Measurements from ENCODE around the gene BBX. TPM values are rescaled to one million over a fixed set of nuclear protein-coding genes. Genes with fewer than 3 reads are reported as not detected.

Gene BBX
- total RNA-seq, 1 experiment from 2014 or later, result 66.8 TPM

DNA sequence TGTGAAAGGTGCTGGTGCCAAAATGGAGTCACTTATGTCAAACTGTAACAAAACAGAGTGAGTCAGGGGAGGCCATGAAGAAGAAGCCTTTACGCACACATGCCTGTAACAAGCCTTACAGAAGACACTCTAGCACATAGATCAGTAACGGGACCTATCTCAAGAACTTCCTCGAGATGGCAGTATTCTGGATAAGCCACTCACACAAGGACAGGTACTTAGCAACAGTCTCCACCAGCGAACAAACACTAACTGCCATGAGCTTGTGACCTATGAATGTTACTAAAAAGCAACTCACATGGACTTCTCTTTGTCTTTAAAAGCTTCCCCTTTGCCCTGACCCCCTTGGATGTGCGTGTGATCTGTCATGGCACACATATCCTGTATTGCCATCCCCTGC, 332.9 kb downstream of the BBX start:
- ATAC-seq, result peak; percentile 93
- ChIA-PET CTCF (interaction anchor here (0.5 to 1.0 kb wide), 2 partner anchors 72 to 562 kb away, joined by 4 to 6 read pairs; no protein-coding TSS in a partner anchor), POLR2A (ENCODE audit: unreplicated experiment) (no interaction called here)
- Histone ChIP-seq H3K36me3 (ENCODE audit: low read depth, low read length) (no peaks in the 10 kb centered on the region), H4K20me1 (ENCODE audit: low read length) (no peaks in the 10 kb centered on the region), H3K27ac (ENCODE audit: low read length) (no peak overlapping the region), H3K4me2 (ENCODE audit: low read length) (no peak overlapping the region), H2AFZ (ENCODE audit: low read length) (no peak overlapping the region), H3K4me3 (ENCODE audit: low read length) (no peak overlapping the region), H3K27me3 (ENCODE audit: low read length) (no peaks in the 10 kb centered on the region), H3K9ac (ENCODE audit: low read length) (no peak overlapping the region), H3K79me2 (ENCODE audit: low read length) (no peaks in the 10 kb centered on the region), H3K9me3 (ENCODE audit: low read length) (no peaks in the 10 kb centered on the region), H3K9me2 (replicated peaks; ENCODE audit: low read length) (no peaks in the 10 kb centered on the region), H3K4me1 (ENCODE audit: insufficient read depth, low read length) (no peaks in the 10 kb centered on the region), H3F3A (ENCODE audit: low read length, unreplicated experiment) (no peaks in the 10 kb centered on the region)
- intact Hi-C loops (cut with micrococcal nuclease), result loop anchor here (1.0 kb wide), 1 partner anchor 72 kb away; no protein-coding TSS in a partner anchor
- BruUV-seq (replicated peaks), result no TSS peak
- DNase-seq, result peak; percentile 64
- no peak for TF ChIP-seq EZH2phosphoT487 (IDR thresholded peaks at IDR 0.05; ENCODE audit: borderline replicate concordance, low read length)
- TF ChIP-seq, protein P1, sequence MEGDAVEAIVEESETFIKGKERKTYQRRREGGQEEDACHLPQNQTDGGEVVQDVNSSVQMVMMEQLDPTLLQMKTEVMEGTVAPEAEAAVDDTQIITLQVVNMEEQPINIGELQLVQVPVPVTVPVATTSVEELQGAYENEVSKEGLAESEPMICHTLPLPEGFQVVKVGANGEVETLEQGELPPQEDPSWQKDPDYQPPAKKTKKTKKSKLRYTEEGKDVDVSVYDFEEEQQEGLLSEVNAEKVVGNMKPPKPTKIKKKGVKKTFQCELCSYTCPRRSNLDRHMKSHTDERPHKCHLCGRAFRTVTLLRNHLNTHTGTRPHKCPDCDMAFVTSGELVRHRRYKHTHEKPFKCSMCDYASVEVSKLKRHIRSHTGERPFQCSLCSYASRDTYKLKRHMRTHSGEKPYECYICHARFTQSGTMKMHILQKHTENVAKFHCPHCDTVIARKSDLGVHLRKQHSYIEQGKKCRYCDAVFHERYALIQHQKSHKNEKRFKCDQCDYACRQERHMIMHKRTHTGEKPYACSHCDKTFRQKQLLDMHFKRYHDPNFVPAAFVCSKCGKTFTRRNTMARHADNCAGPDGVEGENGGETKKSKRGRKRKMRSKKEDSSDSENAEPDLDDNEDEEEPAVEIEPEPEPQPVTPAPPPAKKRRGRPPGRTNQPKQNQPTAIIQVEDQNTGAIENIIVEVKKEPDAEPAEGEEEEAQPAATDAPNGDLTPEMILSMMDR (conservative IDR thresholded peaks at IDR 0.05; ENCODE audit: low read depth, low read length), result peak; percentile 69

DNA sequence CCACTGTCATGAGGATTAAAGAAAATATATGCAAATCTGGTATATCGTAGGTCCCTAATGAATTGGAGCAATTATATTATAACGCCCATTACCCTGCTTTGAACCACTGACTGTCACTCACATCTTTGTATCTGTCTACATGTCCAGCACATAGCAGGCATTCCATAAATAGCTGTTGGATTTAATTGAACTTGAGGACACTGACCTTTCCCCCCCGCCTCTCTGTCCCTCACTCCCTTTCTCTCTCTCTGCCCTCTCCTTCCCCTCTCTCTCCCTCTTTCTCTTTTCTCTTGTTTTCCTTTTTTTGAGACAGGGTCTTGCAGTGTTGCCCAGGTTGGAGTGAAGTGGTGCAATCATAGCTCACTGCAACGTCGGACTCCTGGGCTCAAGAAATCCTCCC, 335.1 kb downstream of the BBX start:
- intact Hi-C loops (cut with micrococcal nuclease), result no loop called here
- ChIA-PET POLR2A (ENCODE audit: unreplicated experiment) (no interaction called here), CTCF (no interaction called here)
- TF ChIP-seq, protein P1 (conservative IDR thresholded peaks at IDR 0.05; ENCODE audit: low read depth, low read length), result no peak
- no peak for TF ChIP-seq EZH2 (IDR thresholded peaks at IDR 0.05; ENCODE audit: low read length, unreplicated experiment)
- no peak for TF ChIP-seq EZH2phosphoT487 (IDR thresholded peaks at IDR 0.05; ENCODE audit: borderline replicate concordance, low read length)
- Histone ChIP-seq H3K9me3 (ENCODE audit: low read length) (no peaks in the 10 kb centered on the region), H3K9ac (ENCODE audit: low read length) (no peak overlapping the region), H2AFZ (ENCODE audit: low read length) (no peak overlapping the region), H3K4me2 (ENCODE audit: low read length) (no peak overlapping the region), H3K9me2 (replicated peaks; ENCODE audit: low read length) (no peaks in the 10 kb centered on the region), H4K20me1 (ENCODE audit: low read length) (no peaks in the 10 kb centered on the region), H3F3A (ENCODE audit: low read length, unreplicated experiment) (no peaks in the 10 kb centered on the region), H3K27me3 (ENCODE audit: low read length) (no peaks in the 10 kb centered on the region), H3K4me3 (ENCODE audit: low read length) (no peak overlapping the region), H3K36me3 (ENCODE audit: low read depth, low read length) (no peaks in the 10 kb centered on the region), H3K79me2 (ENCODE audit: low read length) (no peaks in the 10 kb centered on the region), H3K27ac (ENCODE audit: low read length) (no peak overlapping the region), H3K4me1 (ENCODE audit: insufficient read depth, low read length) (no peaks in the 10 kb centered on the region)
- ATAC-seq (no peak), DNase-seq (no peak)
- no TSS peak for BruUV-seq (replicated peaks)

DNA sequence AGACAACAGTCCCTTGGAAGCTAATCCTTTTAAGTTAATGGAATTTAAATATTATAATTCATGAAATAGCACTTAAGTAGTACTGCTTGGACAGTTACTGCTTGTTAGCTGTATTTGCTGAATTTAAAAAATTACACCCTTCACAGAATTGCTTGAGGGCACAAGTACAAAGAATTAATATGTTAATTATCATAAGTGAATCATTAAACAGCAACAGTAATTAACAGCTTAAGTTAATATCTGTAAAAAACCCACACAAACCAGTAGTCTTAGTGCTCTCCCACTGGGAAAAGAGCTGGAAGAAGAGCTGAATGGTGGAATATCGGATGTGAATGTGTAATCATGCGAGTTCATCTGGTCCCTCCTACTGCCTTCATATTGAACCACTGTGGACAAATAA, 336.1 kb downstream of the BBX start:
- ChIA-PET CTCF (no interaction called here), POLR2A (ENCODE audit: unreplicated experiment) (no interaction called here)
- no peaks in the 10 kb centered on the region for H3K9me2 ChIP-seq (replicated peaks; ENCODE audit: low read length)
- H3K27me3 ChIP-seq (ENCODE audit: low read length), result no peaks in the 10 kb centered on the region
- H3K4me3 ChIP-seq (ENCODE audit: low read length), result no peak overlapping the region
- TF ChIP-seq, protein P1 (conservative IDR thresholded peaks at IDR 0.05; ENCODE audit: low read depth, low read length), result no peak
- TF ChIP-seq EZH2phosphoT487 (IDR thresholded peaks at IDR 0.05; ENCODE audit: borderline replicate concordance, low read length) (no peak), EZH2 (IDR thresholded peaks at IDR 0.05; ENCODE audit: low read length, unreplicated experiment) (no peak)
- no peak for ATAC-seq
- no peak overlapping the region for H2AFZ ChIP-seq (ENCODE audit: low read length)
- H3K4me1 ChIP-seq (ENCODE audit: insufficient read depth, low read length), result no peaks in the 10 kb centered on the region
- H3K79me2 ChIP-seq (ENCODE audit: low read length), result no peaks in the 10 kb centered on the region
- no peaks in the 10 kb centered on the region for H4K20me1 ChIP-seq (ENCODE audit: low read length)
- H3K9me3 ChIP-seq (ENCODE audit: low read length), result no peaks in the 10 kb centered on the region
- H3F3A ChIP-seq (ENCODE audit: low read length, unreplicated experiment), result no peaks in the 10 kb centered on the region
- DNase-seq, result no peak
- no peak overlapping the region for H3K9ac ChIP-seq (ENCODE audit: low read length)
- no peak overlapping the region for H3K4me2 ChIP-seq (ENCODE audit: low read length)
- no peaks in the 10 kb centered on the region for H3K36me3 ChIP-seq (ENCODE audit: low read depth, low read length)
- intact Hi-C loops (cut with micrococcal nuclease), result no loop called here
- no peak overlapping the region for H3K27ac ChIP-seq (ENCODE audit: low read length)
- BruUV-seq (replicated peaks), result no TSS peak

Other genes with a start within 250 kb of the BBX start
- not detected in 2 replicates for gene CCDC54, start 145.5 kb upstream of the BBX start, total RNA-seq (2014; rRNA removed)